Activated T-helper 1 cell treated with anti-CD3 and anti-CD28 coated beads, Interleukin-2, amount 50 U/mL, for 16 hours (primary cell): ENCODE results near the gene CHIT1.

Source experiments
- DNase-seq, 2 donors: peaks; one replicate each; pipeline ENCODE4 v3.0.0-alpha.2; 2020; ENCODE audit warnings: low read depth in 1 of 2, low spot score in 1 of 2

Gene CHIT1

DNA sequence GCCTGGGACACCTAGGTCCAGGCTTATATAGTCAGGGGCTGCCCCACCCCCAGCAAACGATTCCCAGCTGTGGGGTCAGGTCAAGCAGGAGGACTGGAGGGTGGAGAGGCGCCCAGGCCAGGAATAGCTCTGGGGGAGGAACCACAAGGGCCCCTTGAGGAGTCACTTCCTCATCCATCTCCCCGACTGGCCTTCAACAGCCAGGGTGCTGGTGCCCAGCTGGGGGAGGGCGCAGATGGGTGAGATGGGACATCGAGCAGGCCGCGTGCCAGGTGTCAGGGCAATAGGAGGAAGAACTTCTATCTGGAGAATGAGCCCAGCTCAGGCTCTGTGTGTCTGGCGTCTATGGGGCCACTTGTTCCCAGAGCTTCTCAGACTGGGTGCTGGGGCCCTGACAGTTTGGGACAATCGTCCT is 53.6 kb downstream of the CHIT1 start:
- no peak for DNase-seq

DNA sequence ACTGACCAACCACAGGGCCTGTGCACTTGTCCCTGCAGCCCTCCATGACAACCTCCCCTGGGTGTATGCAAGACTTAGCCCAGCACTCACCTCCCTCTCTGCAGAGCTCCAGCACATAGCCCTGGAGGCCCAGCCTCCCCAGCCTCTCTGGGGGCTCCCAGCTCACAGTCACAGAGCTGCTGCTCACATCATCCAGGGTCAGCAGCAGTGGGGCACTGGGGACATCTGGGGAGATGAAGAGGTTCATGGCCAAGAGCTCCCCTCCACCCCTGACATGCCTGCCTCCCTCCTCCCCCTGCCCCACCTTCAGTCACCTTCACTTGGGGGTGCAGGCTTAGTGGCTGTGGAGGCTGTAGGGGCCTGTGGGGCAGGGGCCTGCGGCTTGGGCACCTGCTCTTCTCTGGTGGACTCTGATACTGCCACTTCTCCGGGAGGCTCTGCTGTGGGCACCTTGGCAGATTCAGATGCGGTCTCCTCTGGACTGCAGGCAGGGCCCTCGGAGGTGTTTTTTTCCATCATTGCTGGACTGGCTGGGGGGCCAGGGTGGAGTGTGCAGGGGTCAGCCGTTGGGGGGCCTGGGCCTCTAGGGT is 54.1 kb downstream of the CHIT1 start, which contains the start of gene MYBPH:
TSS of gene MYBPH (minus strand) at position 590 of the 590 bp plus-strand sequence. CDS start at position 519, 71 bp downstream.
- no peak for DNase-seq

DNA sequence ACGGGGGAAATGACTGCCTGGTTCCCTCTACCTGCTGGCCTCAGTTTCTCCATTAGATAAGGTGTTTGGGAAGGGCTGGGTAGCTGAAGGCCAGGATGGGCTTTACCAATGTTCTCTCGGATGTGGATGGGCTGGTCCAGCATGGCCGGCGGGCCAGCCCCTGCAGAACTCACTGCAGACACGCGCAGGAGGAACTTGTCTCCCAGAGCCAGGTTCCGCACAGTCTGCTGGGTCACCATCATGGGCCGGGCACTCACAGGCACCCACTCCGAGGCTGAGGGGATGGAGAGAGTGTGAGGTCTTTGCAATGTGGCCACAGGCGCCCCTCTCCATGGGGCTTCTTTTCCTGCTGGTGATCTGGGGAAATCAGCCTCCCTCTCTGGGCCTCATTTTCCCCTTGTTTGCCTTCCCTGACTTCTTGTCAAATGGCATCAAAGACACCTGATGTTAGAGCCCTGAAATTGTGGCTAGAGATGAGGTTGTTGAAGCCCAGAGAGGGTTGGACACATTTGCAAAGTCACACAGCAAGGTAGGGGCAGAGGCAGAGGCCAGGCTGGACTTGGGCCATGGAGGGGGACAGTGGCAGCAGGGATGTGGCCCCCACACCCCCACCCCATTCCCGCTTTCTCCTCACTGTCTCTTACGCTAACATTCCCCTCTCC is 55.0 kb downstream of the CHIT1 start:
- DNase-seq: no peak

DNA sequence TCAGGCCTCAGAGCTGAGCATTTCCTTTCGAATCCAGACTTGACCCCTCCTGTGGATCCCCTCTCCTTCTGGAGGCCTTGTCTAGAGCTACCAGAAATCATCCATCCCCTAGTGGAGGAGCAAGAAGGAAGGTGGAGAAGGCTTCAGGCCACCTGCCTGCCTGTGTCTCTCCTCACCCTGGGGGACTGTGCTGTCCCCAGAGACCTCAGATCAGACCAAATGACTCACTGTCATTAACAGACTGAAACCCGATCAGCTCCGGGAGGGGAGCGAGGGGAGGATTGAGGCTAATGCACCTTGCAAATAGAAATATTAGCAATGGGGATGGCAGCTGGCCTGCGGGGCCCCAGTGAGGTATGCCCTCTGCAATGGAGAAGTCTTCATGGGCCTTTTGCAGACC is 55.9 kb downstream of the CHIT1 start:
- DNase-seq: no peak

DNA sequence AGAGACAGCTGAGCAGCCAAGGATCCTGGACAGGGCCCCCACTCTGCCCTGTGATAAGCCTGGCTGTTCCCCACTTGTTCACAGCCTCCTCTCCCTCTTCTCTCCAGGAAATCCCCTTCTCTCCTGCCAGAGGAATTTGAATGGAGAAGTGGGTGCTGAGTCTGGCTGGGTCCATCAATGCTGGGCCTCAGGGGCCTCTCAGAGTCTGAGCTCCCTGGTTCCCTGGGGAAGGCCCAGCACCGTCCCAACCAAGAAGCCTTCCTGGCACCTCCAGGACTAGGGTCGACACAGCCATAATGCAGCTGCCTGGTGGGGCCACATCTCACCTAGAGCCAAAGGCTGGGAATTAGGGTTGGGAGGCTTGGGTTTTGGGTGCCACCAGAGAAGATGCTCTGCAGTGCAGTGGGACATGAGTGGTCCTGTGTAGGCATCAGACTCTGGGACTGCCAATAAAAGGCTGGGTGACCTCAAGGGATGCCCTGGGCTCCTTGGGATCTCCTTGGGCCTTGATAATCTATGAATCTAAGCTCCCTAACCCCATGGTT is 56.4 kb downstream of the CHIT1 start:
- no peak for DNase-seq

DNA sequence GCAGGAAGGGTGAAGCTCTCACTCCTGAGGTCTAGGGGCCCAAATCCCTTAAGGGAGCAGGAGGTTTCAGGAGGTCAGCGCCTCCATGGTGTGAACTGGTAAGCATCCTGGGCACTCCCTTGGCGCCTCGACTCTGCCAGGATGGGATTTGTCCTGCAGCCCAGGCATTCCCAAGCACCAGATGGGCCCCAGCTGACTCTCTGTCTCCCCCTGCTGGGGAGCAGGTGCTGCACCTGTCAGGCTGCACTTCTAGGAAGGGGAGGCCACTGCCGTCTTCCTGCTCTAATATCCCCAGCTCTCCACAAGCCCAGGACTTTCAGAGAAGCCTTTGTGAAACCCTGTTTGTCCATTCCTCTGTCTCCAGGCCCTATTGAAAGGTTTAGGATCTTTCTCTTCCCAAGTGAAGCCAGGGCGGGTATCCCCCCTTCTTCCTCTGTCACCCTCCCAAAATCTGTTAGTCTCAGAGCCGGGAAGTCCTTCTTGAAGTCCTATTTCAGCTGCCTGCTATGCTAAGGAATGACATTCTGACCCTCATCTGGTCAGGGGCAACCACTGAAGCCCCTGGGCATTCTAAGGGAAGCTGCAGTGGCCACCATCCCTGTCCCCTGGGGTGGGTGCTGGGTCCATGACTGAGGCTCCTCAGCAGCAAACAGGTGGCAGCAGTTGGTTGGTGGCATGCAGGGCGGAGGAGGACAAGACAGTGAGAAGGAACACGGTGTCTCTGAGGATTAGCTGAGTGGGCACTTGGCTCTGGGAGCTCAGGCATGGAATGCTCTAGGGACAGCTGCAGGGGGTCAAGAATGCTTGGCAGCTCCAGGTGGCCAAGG is 57.1 kb downstream of the CHIT1 start:
- DNase-seq: peak in 1 of 2 donors; percentile 6

DNA sequence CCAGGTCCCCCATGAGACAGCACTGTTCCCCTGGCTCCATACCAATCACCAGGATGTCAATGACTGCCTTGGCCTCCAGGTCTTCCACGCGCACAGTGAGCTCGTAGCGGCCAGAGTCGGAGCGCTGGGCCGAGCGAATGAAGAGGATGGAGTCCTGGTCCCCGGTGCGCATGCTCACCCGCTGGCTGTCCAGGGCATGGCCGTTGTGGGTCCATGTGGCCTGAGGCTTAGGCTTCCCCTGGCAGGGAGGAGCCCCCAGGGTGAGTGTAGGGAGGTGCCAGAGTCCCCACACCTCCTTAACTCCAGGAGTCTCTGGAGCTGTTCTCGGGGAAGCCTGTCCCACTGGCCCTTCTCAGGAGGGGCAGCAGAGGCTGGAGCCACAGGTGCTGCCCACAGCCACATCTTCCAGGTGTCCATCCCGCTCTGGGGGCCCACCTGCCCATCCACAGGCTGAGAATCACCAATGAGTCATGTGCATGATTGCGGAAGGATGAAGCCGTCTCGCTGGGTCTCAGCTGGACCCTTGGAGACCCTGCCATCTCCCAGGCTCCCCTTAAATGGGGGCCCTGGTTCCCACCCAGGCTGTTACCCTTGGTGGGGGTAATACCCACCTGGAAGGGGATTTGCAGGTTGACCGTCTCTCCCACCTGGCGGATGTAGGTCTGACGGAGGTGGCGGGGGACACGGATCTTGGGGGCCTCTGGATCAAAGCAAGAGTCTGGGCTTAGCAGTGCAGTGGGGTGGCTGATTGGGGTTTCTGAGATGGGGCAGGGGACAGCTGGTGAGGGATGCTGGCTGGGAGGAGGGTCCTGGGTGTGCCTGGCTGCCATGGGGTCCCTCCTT is 57.9 kb downstream of the CHIT1 start:
- DNase-seq: no peak

DNA sequence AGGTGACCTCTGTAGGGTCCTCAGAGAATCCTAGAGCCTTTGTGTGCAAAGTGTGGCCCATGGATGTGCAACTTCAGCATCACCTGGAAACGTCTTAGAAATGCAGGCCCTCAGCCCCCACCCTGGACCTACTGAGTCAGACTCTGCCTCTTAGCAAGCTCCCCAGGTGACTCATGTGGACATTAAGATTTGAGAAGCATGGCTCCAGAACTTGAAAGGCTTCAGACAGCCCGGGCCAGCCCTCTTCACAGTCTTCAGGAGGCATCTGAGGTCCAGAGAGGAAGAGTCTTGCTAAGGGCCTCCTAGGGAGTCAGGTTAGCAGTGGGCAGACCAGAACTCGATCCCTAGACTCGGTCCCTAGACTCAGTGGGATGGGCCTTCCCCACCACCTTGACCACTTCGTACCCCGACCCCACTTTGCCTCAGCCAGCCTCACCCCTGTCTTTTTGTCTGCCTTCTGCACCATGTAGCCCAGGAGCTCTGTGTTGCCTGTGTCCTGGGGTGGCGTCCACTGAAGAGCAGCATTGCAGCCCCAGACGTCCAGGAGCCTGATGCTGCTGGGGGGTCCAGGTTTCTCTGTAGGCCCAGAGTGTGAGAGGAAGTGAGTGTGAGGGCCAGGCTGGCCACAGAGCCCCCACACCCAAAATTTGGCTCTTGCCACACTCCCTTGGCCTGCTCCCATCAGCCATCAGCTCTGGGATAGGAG is 58.7 kb downstream of the CHIT1 start:
- DNase-seq: no peak

DNA sequence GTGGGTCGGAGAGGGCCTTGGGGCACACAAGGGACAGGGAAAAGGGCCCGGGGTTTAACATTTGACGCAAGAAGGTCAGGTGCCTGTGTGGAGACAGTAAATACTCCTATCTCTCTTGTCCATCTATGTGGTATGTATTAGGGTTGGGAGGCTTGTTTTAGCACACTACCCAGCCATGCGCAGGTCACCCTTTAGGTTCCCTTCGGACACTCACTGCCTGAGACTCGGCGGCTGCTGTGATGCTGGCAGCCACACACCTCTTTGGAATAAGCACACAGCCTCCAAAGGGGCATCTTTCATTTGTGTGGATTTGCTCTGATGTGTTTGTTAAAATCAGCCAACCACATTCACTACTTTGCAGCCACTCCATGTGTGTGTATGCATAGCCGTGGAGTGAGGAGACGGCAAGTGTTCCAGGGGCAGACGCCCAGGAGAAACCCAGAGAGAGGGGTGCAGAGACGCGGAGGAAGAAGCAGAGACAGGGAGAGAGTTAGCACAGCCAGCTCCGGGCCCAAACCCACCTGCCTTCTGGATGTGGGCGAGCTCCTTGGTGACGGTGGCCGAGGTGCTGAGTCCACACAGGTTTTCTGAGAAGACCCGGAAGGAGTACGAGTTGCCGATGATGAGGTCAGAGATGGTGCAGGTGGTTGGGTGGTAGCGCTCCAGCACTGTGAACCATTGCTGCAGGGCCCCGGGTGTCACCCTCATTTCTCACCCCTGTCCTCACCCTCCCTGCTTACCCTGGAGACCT is 59.5 kb downstream of the CHIT1 start:
- no peak for DNase-seq

DNA sequence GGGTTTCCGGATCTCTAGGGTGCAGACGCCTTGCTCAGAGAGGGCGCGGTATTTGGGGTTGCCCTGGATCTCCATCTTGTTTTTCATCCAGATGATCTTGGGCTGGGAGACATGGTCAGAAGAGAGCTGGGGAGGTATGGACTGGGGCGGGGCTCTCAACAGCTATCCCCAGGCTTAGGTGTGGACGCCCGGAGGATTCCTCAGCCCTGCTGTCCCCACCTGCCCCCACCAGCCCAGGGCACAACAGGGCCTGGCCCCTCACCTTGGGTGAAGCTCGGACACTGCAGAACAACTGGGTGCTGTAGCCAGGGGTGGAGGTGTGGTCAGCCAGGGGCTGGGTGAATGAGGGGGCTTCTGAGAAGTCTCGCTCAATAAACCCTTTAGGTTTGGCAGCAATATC is 60.5 kb downstream of the CHIT1 start:
- no peak for DNase-seq

DNA sequence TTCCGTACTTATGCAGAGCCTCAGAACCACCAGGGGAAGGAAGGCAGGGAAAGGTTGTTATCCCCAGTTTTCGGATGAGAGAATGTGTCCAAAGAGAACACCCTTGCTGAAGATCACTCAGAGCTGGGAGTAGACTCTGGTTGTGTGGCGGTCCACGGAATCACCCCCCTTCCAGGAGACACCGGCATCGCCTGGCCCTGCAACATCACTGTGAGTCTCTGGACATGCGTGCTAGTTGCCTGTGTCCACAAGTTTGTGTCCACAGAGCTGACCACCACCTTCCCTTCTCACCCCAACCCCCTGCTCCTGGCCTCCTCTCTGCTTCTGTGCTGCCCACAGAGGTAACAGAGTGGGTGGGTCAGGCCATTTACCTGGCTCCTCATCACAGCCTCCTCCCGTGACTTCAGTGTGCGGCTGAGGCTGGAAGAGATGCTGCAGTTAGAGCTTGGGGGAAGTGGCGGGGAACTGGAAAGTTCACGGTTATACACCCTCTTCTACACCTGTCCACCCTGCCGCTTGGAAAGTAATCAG is 61.2 kb downstream of the CHIT1 start:
- DNase-seq: no peak

DNA sequence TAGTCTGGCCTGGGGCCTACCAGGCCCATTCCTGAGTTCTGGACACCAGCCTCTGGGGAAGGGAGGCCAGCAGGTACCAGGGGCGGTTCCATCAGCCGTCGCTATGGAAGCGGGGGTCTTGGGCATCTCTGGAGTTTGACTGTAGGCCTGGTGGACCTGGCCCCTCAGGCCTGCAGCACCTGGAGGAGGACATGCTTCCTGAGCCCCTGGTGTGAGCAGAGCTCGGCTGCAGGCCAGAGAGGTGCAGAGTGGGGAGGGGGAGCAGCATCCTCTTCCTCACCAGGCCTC is 61.6 kb downstream of the CHIT1 start:
- DNase-seq: no peak

DNA sequence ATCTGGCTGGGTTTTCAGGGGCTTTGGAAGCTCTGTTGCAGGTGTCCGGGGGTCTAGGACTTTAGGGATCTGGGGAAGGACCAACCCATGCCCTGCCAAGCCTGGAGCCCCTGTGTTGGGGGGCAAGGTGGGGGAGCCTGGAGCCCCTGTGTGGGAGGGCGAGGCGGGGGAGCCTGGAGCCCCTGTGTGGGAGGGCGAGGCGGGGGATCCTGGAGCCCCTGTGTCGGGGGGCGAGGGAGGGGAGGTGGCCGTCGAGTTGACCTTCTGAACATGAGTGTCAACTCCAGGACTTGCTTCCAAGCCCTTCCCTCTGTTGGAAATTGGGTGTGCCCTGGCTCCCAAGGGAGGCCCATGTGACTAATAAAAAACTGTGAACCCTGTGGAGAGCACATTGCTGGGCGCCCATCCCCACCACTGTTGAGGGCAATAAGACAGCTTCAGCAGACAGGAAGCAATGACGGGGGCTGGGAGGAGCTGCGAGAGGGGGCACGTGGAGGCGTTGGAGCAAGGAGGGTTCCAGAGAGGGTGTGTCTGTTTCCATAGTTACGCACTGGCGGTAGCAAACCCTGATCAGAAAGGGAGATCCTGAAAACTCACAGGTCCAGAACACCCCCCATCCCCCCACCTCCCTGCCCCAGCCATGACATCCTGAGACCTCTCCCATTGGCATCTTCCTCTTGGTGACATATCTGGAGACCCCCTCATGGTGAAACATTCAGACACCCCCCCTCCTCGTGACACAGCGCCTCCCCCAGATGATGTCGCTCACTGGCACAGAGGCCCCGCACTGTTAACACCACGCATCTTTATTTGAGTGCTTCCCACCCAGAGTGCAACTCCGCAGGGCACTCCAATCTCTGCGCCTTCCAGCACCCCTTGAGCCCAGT is 62.2 kb downstream of the CHIT1 start:
- DNase-seq: no peak

DNA sequence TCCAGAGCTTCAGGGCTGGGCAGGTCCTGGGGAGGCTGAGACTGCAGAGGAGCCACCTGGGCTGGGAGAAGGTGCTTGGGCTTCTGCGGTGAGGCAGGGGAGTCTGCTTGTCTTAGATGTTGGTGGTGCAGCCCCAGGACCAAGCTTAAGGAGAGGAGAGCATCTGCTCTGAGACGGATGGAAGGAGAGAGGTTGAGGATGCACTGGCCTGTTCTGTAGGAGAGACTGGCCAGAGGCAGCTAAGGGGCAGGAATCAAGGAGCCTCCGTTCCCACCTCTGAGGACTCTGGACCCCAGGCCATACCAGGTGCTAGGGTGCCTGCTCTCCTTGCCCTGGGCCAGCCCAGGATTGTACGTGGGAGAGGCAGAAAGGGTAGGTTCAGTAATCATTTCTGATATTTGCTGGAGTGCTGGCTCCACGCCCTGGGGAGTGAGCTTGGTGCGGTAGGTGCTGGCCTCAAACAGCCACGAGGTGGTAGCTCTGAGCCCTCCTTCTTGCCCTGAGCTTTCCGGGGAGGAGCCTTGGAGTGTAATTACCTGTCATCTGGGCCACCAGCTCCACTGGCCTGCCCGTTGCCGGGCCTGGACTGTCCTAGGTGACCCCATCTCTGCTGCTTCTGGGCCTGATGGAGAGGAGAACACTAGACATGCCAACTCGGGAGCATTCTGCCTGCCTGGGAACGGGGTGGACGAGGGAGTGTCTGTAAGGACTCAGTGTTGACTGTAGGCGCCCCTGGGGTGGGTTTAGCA is 63.1 kb downstream of the CHIT1 start:
- no peak for DNase-seq
